SIG-M5 treated with dmso at 0.1 percent for 504 hours (cell line): Measurements from ENCODE around the gene MIER1.
A peak's percentile ranks its signal among the peaks of the same experiment; 100 is the strongest.
"Not testable (repeated sequence)": the region's sequence is repeated elsewhere in the genome, so short reads cannot be mapped to it uniquely, and the experiment has no call there.

Experiments used
- DNase-seq: peaks from one replicate; lab custom pipeline; 2025; ENCODE audit not compliant: unreplicated experiment; lab: John Stamatoyannopoulos, UW

MIER1 gene

GRCh38 chr1:66924756-66925557 is at the start of gene MIER1, which contains the start of gene DNAI4:
MIER1 (plus strand) TSS chr1:66924990; CDS start chr1:66925029, 39 bp downstream.
DNAI4 (minus strand) TSS chr1:66924856; CDS start chr1:66924831, 25 bp downstream.
- peak; percentile 92 for DNase-seq

- DNase-seq: no peak
Observed at GRCh38 chr1:66876664-66877063, 48.1 kb upstream of the MIER1 start.

- no peak for DNase-seq
Observed at GRCh38 chr1:66889030-66889429, 35.8 kb upstream of the MIER1 start.

GRCh38 chr1:66890621-66891020 is 34.2 kb upstream of the MIER1 start:
- no peak for DNase-seq

GRCh38 chr1:66893712-66894111 is 31.1 kb upstream of the MIER1 start:
- no peak for DNase-seq

GRCh38 chr1:66915203-66915602 is 9.6 kb upstream of the MIER1 start:
- DNase-seq: not testable (repeated sequence)

- DNase-seq: no peak
Observed at GRCh38 chr1:66916320-66916719, 8.5 kb upstream of the MIER1 start.

- no peak for DNase-seq
Observed at GRCh38 chr1:66917476-66917875, 7.3 kb upstream of the MIER1 start.

- no peak for DNase-seq
Observed at GRCh38 chr1:66919063-66919462, 5.7 kb upstream of the MIER1 start.

- no peak for DNase-seq
Observed at GRCh38 chr1:66919828-66920227, 5.0 kb upstream of the MIER1 start.

- DNase-seq: no peak
Observed at GRCh38 chr1:66920543-66920942, 4.2 kb upstream of the MIER1 start.

- DNase-seq: no peak
Observed at GRCh38 chr1:66925558-66925910, 744 bp downstream of the MIER1 start.

- DNase-seq: peak; percentile 2
Observed at GRCh38 chr1:66925944-66926343, 1.2 kb downstream of the MIER1 start.

GRCh38 chr1:66927528-66927927 is 2.7 kb downstream of the MIER1 start:
- no peak for DNase-seq

GRCh38 chr1:66929146-66929688 is 4.4 kb downstream of the MIER1 start:
- DNase-seq: peak; percentile 27

GRCh38 chr1:66929691-66929998 is 4.9 kb downstream of the MIER1 start:
- DNase-seq: peak; percentile 92

- peak; percentile 92 for DNase-seq
Observed at GRCh38 chr1:66929999-66930822, 5.4 kb downstream of the MIER1 start.

GRCh38 chr1:66930823-66931174 is 6.0 kb downstream of the MIER1 start:
- peak; percentile 28 for DNase-seq

- no peak for DNase-seq
Observed at GRCh38 chr1:66931590-66931989, 6.8 kb downstream of the MIER1 start.

- no peak for DNase-seq
Observed at GRCh38 chr1:66932291-66932690, 7.5 kb downstream of the MIER1 start.

GRCh38 chr1:66933887-66934700 is 9.3 kb downstream of the MIER1 start:
- no peak for DNase-seq
